Measurements from ENCODE around the gene CDC27. TPM values are rescaled to one million over a fixed set of nuclear protein-coding genes. Genes with fewer than 3 reads are reported as not detected.
A peak's percentile ranks its signal among the peaks of the same experiment; 100 is the strongest.

The CDC27 gene
- polyA plus RNA-seq: 90.9 TPM

- Mint-ChIP-seq H3K9me3 (no peaks in the 10 kb centered on the region), H3K27me3 (peaks cover 2% of the 10 kb centered on the region), H3K4me1 (peaks cover 27 to 44% (median 39%) of the 10 kb centered on the region in 3 donors), H3K4me3 (peak within 1 kb of the TSS; percentile 92 to 97 (median 96)), H3K27ac (peak within 1 kb of the TSS; percentile 92 to 96 (median 94)), H3K36me3 (peaks cover 2% of the 10 kb centered on the region)
Measured at GRCh38 chr17:47188876-47189731, at the start of gene CDC27. TSS of gene CDC27 (minus strand) at chr17:47189295. CDS start at chr17:47189172, 123 bp downstream.

GRCh38 chr17:47238321-47239010, 49.4 kb upstream of the CDC27 start:
- peaks cover 6 to 21% (median 12%) of the 10 kb centered on the region in 3 donors for H3K4me1 Mint-ChIP-seq
- no peak overlapping the region for H3K27ac Mint-ChIP-seq
- no peaks in the 10 kb centered on the region for H3K9me3 Mint-ChIP-seq
- no peaks in the 10 kb centered on the region for H3K36me3 Mint-ChIP-seq
- no peaks in the 10 kb centered on the region for H3K27me3 Mint-ChIP-seq
- H3K4me3 Mint-ChIP-seq: no peak overlapping the region

GRCh38 chr17:47237841-47238240, 48.7 kb upstream of the CDC27 start:
- H3K9me3 Mint-ChIP-seq: no peaks in the 10 kb centered on the region
- H3K36me3 Mint-ChIP-seq: no peaks in the 10 kb centered on the region
- H3K27ac Mint-ChIP-seq: no peak overlapping the region
- H3K4me1 Mint-ChIP-seq: peaks cover 6 to 21% (median 11%) of the 10 kb centered on the region in 3 donors
- no peaks in the 10 kb centered on the region for H3K27me3 Mint-ChIP-seq
- H3K4me3 Mint-ChIP-seq: no peak overlapping the region

GRCh38 chr17:47235923-47236322, 46.8 kb upstream of the CDC27 start:
- no peaks in the 10 kb centered on the region for H3K36me3 Mint-ChIP-seq
- H3K27ac Mint-ChIP-seq: no peak overlapping the region
- no peaks in the 10 kb centered on the region for H3K9me3 Mint-ChIP-seq
- H3K27me3 Mint-ChIP-seq: no peaks in the 10 kb centered on the region
- no peak overlapping the region for H3K4me3 Mint-ChIP-seq
- peaks cover 8 to 24% (median 18%) of the 10 kb centered on the region in 3 donors for H3K4me1 Mint-ChIP-seq

- Mint-ChIP-seq H3K36me3 (no peaks in the 10 kb centered on the region), H3K27ac (no peak overlapping the region), H3K9me3 (no peaks in the 10 kb centered on the region), H3K4me1 (peaks cover 9 to 26% (median 19%) of the 10 kb centered on the region in 3 donors), H3K4me3 (no peak overlapping the region), H3K27me3 (peaks cover 2% of the 10 kb centered on the region)
Measured at GRCh38 chr17:47235506-47235905, 46.4 kb upstream of the CDC27 start.

- Mint-ChIP-seq H3K27ac (no peak overlapping the region), H3K36me3 (peaks cover 2% of the 10 kb centered on the region), H3K27me3 (peaks cover 2% of the 10 kb centered on the region), H3K9me3 (no peaks in the 10 kb centered on the region), H3K4me3 (peak overlapping the region in 2 of 4 donors; percentile 2 to 58), H3K4me1 (peaks cover 21 to 23% (median 22%) of the 10 kb centered on the region in 3 donors)
Measured at GRCh38 chr17:47232465-47232864, 43.4 kb upstream of the CDC27 start.

GRCh38 chr17:47231866-47232265, 42.8 kb upstream of the CDC27 start:
- Mint-ChIP-seq H3K36me3 (peaks cover 2% of the 10 kb centered on the region), H3K4me3 (no peak overlapping the region), H3K27me3 (peaks cover 2% of the 10 kb centered on the region), H3K9me3 (no peaks in the 10 kb centered on the region), H3K27ac (no peak overlapping the region), H3K4me1 (peaks cover 21 to 23% (median 22%) of the 10 kb centered on the region in 3 donors)

GRCh38 chr17:47231334-47231733, 42.2 kb upstream of the CDC27 start:
- H3K36me3 Mint-ChIP-seq: peaks cover 2% of the 10 kb centered on the region
- peak overlapping the region; percentile 3 to 86 (median 79) for H3K4me3 Mint-ChIP-seq
- peak overlapping the region in 1 of 3 donors; percentile 72 for H3K27ac Mint-ChIP-seq
- H3K9me3 Mint-ChIP-seq: no peaks in the 10 kb centered on the region
- H3K27me3 Mint-ChIP-seq: peaks cover 2% of the 10 kb centered on the region
- H3K4me1 Mint-ChIP-seq: peaks cover 21 to 23% (median 22%) of the 10 kb centered on the region in 3 donors

GRCh38 chr17:47230864-47231263, 41.8 kb upstream of the CDC27 start:
- Mint-ChIP-seq H3K36me3 (peaks cover 2% of the 10 kb centered on the region), H3K27ac (peak overlapping the region in 2 of 3 donors; percentile 23 to 72), H3K4me1 (peaks cover 21 to 23% (median 22%) of the 10 kb centered on the region in 3 donors)

GRCh38 chr17:47229535-47230443, 40.7 kb upstream of the CDC27 start:
- peaks cover 2% of the 10 kb centered on the region for H3K36me3 Mint-ChIP-seq
- H3K27me3 Mint-ChIP-seq: peaks cover 2% of the 10 kb centered on the region

More at GRCh38 chr17:47230864-47231263, 41.8 kb upstream of the CDC27 start:
- Mint-ChIP-seq H3K9me3 (no peaks in the 10 kb centered on the region), H3K4me3 (peak overlapping the region; percentile 3 to 86 (median 79)), H3K27me3 (peaks cover 2% of the 10 kb centered on the region)

GRCh38 chr17:47227862-47228261, 38.8 kb upstream of the CDC27 start:
- Mint-ChIP-seq H3K4me3 (no peak overlapping the region), H3K36me3 (peaks cover 5% of the 10 kb centered on the region), H3K27me3 (peaks cover 2% of the 10 kb centered on the region), H3K4me1 (peaks cover 21 to 23% (median 22%) of the 10 kb centered on the region in 3 donors), H3K9me3 (peaks cover 0 to 6% (median 0%) of the 10 kb centered on the region in 3 donors), H3K27ac (no peak overlapping the region)

More at GRCh38 chr17:47229535-47230443, 40.7 kb upstream of the CDC27 start:
- H3K4me3 Mint-ChIP-seq: peak overlapping the region; percentile 3 to 86 (median 79)
- H3K4me1 Mint-ChIP-seq: peaks cover 21 to 23% (median 22%) of the 10 kb centered on the region in 3 donors
- no peaks in the 10 kb centered on the region for H3K9me3 Mint-ChIP-seq
- H3K27ac Mint-ChIP-seq: peak overlapping the region in 1 of 3 donors; percentile 29

- no peak overlapping the region for H3K27ac Mint-ChIP-seq
Measured at GRCh38 chr17:47225911-47226688, 37.0 kb upstream of the CDC27 start.

GRCh38 chr17:47225436-47225858, 36.4 kb upstream of the CDC27 start:
- H3K4me1 Mint-ChIP-seq: peaks cover 12 to 15% (median 13%) of the 10 kb centered on the region in 3 donors
- no peak overlapping the region for H3K4me3 Mint-ChIP-seq
- no peak overlapping the region for H3K27ac Mint-ChIP-seq
- peaks cover 7% of the 10 kb centered on the region for H3K36me3 Mint-ChIP-seq
- H3K27me3 Mint-ChIP-seq: peaks cover 1% of the 10 kb centered on the region
- peaks cover 0 to 6% (median 0%) of the 10 kb centered on the region in 3 donors for H3K9me3 Mint-ChIP-seq

More at GRCh38 chr17:47225911-47226688, 37.0 kb upstream of the CDC27 start:
- peaks cover 0 to 6% (median 0%) of the 10 kb centered on the region in 3 donors for H3K9me3 Mint-ChIP-seq
- peaks cover 16 to 21% (median 16%) of the 10 kb centered on the region in 3 donors for H3K4me1 Mint-ChIP-seq
- H3K27me3 Mint-ChIP-seq: peaks cover 2% of the 10 kb centered on the region
- peaks cover 7% of the 10 kb centered on the region for H3K36me3 Mint-ChIP-seq
- no peak overlapping the region for H3K4me3 Mint-ChIP-seq
